ENCODE measurements around the gene GMDS.

- TF ChIP-seq CTCF (IDR thresholded peaks at IDR 0.05; ENCODE audit: low read depth, low read length) (no peak), EZH2phosphoT487 (IDR thresholded peaks at IDR 0.05; ENCODE audit: low read depth) (no peak)
Observed at GRCh38 chr6:2165286-2165685, 80.1 kb downstream of the GMDS start.

Measured in OCI-LY3 (cell line).